Right hindlimb (tissue), 1 donor: ENCODE data around the gene ADARB1.

Experiments used
- DNase-seq: peaks from one replicate; pipeline ENCODE4 v3.0.0-alpha.2; 2018

The ADARB1 gene

DNA sequence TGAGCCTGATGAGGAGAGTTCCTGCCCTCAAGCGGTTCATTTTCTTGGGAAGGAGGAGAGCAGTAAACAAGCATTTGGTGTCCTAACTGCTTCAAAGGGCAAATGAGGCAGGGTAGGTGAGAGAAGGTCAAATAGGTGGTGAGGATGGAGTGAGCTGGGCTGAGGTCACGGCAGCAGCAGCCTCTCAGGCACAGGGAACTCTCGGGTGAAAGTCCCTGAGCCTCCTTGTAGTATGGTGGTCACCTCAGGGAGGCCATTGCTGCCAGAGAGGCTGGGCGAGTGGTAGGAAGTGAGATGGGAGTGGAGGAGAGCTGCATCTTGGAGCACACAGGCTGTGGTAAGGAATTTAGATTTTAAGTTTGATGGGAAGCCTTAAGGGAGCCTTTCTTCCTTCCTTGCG lies 4.0 kb downstream of the ADARB1 start:
- no peak for DNase-seq

- DNase-seq, result no peak
These were observed 4.5 kb downstream of the ADARB1 start for GRCh38 chr21:45078877-45079281.

- no peak for DNase-seq
These were observed 5.0 kb downstream of the ADARB1 start for GRCh38 chr21:45079351-45079750.

- no peak for DNase-seq
These were observed 5.9 kb downstream of the ADARB1 start for GRCh38 chr21:45080232-45080631.

DNA sequence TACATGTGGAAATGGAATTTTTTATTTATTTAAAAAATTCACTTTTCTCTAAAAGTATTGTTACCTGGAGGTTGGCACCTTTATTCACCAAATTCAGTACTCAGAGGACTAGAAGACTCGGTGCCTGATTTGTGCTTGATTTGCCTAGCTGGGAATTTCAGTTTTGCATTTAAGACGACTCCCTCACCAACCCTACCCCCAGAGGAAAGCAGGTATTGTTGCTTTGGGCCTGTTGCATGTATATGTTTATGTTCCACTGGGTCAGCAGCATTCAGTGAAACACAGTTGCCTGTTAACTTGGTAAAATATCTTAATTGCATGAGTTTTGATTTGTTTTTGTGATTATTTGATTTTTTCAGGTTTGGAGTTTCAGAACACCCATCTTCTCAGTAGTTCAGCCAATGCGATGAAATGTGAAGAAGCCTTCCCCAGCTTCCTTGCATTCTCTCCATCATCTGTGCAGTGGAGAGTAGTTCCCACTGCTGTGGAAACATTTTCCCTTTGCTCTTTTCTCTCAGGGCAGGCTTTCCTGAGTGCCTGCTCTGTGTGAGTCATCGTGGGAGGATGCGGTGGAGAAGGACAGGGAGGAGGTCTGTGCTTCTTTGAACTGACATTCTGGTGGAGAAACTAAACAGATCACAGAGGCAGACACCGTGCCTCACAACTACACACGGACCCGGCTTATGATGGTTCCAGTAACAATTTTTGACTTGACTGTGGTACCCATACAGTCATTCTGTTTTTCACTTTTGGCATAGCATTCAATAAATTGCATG lies 6.4 kb downstream of the ADARB1 start:
- DNase-seq, result no peak

DNA sequence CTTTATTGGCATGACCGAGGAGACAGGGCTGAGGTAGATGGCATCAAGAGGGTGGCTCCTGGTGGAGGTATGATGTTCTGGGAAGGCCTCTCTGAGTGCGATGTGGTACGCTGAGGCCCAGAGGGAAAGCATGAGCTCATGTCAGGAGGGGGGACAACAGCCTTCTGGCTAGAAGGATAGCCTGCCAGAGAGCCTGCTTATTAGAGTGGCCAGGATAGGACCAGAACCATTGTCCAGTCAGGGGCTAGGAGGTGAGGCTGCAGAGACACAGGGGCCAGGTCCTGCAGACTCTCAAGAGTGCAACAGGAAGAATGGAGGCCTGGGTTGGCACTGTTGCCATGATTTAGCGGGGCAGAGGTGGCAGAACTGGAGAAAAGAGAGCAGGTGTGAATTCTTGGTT lies 7.3 kb downstream of the ADARB1 start:
- DNase-seq, result no peak

- DNase-seq, result no peak
These were observed 8.4 kb downstream of the ADARB1 start for GRCh38 chr21:45082736-45083135.

DNA sequence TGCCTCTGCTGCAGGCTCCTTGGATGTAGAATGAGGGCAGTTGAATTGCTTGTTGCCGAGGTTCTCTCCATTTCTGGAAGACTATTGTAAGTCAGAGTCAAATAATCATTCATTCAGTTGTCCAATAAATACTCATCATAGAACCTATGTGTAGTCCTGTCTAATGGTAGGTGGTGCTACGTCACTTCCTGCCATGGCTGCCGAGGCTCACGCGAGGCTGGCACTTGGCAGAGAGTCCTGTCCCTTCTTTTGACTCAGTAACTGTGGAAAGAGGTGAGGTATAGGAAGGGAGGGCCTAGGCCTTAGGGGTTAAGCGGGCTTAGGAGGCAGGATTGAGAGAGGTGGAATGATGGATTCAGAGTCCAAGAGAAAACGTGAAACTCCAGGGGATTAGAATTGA lies 9.7 kb downstream of the ADARB1 start:
- DNase-seq, result no peak

- DNase-seq, result no peak
These were observed 10.6 kb downstream of the ADARB1 start for GRCh38 chr21:45084881-45085536.

- DNase-seq, result no peak
These were observed 11.3 kb downstream of the ADARB1 start for GRCh38 chr21:45085700-45086099.

DNA sequence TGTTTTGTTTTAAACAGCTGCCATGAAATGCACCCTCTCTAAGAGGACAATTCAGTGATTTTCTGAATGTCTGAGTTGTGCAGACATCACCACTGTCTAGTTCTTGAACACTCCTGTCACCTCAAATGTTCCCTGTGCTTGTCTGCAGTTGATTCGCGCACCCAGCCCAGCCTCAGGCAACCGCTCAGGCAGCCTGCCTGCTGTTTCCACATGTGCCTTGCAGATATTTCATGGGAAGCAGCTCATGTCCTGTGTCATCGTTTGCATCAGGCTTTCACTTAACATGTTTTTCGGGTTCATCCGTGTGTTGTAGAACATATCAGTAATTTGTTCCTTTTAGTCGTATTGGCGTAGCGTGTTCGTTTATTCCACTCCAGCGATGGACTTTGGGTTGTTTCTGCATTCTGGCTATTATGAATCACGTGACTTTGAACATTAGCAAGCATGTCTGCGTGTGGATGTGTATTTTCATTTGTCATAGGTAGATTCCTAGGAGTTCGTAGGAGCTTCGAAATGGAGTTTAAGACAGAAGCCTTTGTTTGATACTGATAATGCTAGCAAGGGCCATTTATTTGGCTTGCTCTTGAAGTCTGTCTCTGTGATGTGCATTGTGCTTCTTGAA lies 12.1 kb downstream of the ADARB1 start:
- no peak for DNase-seq

DNA sequence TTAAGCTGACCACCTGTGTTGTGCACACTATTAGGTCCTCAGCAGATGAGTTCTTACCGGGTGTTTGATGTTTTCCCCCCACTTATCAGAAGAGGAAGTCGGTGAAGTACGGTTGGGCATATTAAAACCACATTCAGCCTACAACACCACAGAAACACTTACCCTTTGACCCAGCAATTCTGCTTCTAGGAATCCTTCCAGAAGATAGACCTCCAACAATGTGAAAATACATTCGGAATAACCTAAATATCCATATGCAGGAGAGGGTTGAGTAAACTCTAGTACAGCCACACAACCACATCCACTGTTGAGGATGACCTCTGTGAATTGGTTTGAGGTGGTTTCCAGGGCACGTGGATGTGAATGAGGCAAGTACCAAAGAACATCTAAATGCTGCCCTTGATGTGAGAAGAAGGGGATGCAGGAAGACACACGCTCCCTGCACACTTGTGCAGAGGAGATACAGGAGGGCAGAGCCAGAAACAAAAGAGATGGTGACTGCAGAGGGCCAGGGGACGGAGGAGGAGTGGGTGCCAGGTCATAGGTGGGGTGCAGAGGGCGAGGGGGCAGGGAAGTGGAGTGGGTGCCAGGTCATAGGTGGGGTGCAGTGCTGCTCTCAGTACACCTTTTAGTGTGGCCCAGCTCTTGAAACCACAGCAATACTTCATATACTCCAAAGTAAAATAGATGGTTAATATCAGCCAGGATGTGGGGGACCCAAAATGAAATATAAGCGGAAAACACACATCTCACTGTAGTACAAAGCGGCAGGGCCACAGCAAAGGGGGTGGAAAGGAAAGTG lies 12.8 kb downstream of the ADARB1 start:
- no peak for DNase-seq

- no peak for DNase-seq
These were observed 13.7 kb downstream of the ADARB1 start for GRCh38 chr21:45088116-45088515.

DNA sequence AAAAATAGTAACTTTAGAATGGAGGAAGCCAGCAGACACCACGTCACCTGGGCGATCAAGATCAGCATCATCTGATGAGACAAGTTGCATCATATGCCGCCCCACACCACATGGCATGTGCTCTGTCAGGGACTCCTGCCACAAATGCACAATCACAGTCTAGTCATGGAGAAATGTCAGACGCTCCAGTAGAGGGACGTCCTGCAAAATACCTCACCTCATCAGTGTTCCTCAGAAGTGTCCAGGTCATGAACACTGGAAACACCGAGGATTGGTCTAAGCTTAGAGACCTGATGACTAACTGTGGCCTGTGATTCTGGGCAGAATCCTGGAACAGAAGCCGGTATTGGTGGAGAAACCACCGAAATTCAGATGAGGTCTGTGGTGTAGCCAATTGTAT lies 14.3 kb downstream of the ADARB1 start:
- DNase-seq, result no peak

DNA sequence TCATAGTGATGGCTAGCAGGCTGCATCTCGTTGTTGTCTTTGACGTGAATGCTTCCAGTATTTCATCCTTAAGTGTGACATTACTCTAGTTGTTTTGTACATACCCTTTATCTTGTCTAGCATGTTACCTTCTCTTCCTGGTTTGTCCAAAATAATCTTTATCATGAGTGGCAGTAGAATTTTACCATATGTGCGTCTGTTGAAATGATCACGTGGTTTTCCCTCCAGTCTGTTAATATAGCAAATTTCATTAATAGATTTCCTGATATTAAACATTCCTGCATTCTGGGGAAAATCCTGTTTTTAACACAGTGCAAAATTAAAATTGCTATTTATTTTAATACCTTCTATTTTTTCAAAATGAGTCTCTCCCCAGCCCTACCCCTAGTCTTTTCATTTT lies 15.6 kb downstream of the ADARB1 start:
- no peak for DNase-seq

DNA sequence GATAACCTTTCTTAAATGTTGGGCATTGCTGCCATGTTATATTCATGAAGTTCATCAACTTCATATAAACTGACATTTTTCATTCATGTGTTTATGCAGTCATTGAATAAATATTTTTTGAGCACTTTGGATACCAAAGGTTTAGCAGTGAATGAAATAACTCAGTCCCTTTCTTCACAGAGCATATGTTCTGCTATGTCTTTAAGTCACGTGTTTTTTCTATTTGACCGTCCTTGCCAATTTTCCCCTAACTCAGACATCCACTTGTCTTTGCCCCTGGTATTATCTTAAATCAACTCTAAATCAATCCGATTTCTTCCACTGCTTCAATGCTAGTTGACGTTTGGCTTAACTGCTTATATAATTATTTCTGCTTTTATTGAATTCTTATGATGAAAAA lies 16.6 kb downstream of the ADARB1 start:
- DNase-seq, result no peak

- no peak for DNase-seq
These were observed 17.4 kb downstream of the ADARB1 start for GRCh38 chr21:45091550-45092322.

DNA sequence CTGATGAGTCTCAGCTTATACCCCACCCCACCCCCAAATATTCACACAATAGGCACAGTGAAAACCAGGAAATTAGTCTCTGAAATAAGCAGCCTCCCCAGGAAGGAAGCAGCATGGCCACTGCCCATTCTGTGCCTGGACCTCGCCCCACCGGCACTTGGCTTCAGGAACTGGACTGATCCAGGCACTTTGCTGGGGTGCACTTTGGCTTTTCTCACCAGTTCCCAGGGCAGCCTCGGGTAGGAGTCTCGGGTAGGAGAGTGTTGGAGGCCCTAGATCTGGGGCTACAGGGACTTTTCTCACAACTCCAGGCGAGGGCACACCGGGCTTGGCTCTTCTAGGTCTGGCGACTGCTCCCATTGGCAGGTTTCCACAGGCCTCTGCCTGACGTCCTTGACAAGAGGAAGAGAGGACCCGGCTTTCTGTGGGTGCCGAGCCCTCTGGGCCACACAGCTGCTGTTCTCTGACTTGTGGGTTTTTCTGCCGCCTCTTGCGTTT lies 18.7 kb downstream of the ADARB1 start:
- no peak for DNase-seq

DNA sequence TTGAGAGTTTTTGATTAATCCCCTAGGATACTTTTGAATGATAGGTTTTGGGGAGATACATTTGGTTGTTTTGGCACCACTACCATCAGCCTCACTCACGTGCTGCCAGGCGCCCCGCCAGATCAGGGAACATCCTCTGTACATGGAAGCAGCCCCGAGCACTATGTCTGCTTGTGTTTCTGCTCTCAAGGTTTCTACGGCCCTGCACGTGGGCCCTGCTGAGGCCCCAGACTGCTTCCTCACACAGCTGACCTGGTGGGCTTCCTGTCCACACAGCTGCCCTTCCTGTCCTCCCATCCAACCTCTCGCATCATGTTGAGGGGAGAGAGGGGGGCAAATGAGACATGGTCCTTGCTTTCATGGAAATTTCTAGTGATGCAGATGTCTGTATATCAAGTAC lies 20.0 kb downstream of the ADARB1 start:
- peak; percentile 41 for DNase-seq

DNA sequence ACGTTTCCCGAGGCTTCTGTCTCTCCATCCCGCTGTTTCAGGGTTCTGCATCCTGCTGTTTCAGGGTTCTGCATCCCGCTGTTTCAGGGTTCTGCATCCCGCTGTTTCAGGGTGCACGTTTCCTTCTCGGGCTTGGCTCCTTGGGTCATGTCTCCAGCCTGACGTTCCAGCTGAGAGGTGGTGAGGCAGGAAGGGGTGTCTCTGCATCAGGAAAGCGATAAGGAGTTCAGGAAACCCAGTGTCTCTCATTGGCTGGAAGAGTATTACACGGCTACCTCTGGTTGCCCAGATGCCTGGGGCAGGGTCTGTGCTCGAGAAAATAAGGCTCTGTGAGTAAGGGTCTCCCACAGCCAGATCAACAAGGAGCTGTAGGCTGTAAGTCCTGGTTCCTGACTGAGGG lies 21.1 kb downstream of the ADARB1 start:
- DNase-seq, result no peak

- DNase-seq, result no peak
These were observed 21.8 kb downstream of the ADARB1 start for GRCh38 chr21:45096217-45096616.

DNA sequence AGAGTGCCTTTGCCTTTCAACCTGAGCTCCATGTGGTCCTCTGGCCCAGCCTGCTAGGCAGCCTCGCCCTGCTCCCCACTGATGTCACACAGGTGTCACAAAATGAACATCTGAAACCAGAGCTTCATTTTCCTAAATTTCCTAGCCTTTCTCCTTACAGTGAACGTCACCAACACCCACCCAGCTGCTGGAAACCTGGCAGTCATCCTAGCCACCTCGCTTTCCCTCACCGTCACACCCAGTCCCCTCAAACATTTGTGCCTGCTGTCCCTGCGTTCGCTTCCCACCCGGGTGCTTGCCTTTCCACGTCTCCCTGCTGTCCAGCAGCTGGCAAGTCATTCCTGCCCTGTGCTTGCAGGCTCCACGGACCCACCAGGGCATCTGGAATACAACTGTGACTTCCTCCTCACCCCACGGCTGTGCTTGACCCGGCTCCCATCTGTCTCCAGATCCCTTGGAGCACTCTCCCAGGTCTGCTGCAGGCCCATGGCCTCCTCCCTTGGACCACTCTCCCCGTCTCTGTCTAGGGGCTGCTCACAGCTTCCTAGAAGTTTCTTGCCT lies 23.5 kb downstream of the ADARB1 start:
- DNase-seq, result no peak
